ENCODE results near the gene NR1I3. TPM values are rescaled to one million over a fixed set of nuclear protein-coding genes. Genes with fewer than 3 reads are reported as not detected.

The NR1I3 gene
- total and polyA plus RNA-seq, 2 of the 13 experiments (the other 11 are each of a cell fraction or from before 2014, with no cell fraction given): 0.62 to 0.95 TPM

- TF ChIP-seq KMT2A (CRISPR knock-in tag; IDR thresholded peaks at IDR 0.05): no peak
- TF ChIP-seq SIX1 (CRISPR knock-in tag; IDR thresholded peaks at IDR 0.05; ENCODE audit: borderline replicate concordance): peak; percentile 94
- no peak for TF ChIP-seq PAWR (CRISPR knock-in tag; IDR thresholded peaks at IDR 0.05; ENCODE audit: borderline replicate concordance)
- 0 out of 2 replicates have a peak, but pooled peaks have one; percentile 62 for TF ChIP-seq MAZ (IDR thresholded peaks at IDR 0.05; ENCODE audit: borderline replicate concordance, low read depth, low read length)
- no peak; the same call in none of the 2 replicates for TF ChIP-seq MAZ (CRISPR knock-in tag; IDR thresholded peaks at IDR 0.05; ENCODE audit: low read depth)
- peak; percentile 97 for TF ChIP-seq NCOA2 (CRISPR knock-in tag; IDR thresholded peaks at IDR 0.05)
- no peak for TF ChIP-seq HBP1 (CRISPR knock-in tag; IDR thresholded peaks at IDR 0.05; ENCODE audit: low read depth)
- no peak; the same call in 1 of the 2 replicates for TF ChIP-seq SATB2 (CRISPR knock-in tag; IDR thresholded peaks at IDR 0.05)
- TF ChIP-seq ZNF747 (CRISPR knock-in tag; IDR thresholded peaks at IDR 0.05; ENCODE audit: borderline replicate concordance): no peak
- TF ChIP-seq FLYWCH1 (CRISPR knock-in tag; IDR thresholded peaks at IDR 0.05): no peak
- no peak for TF ChIP-seq TIGD3 (CRISPR knock-in tag; IDR thresholded peaks at IDR 0.05; ENCODE audit: borderline replicate concordance)
- peak; percentile 65; the same call in 1 of the 2 replicates for TF ChIP-seq DPF2 (CRISPR knock-in tag; IDR thresholded peaks at IDR 0.05; ENCODE audit: borderline replicate concordance, low read depth)
- TF ChIP-seq FUBP1 (CRISPR knock-in tag; IDR thresholded peaks at IDR 0.05; ENCODE audit: borderline replicate concordance): no peak
- TF ChIP-seq KAT7 (CRISPR knock-in tag; IDR thresholded peaks at IDR 0.05; ENCODE audit: borderline replicate concordance): no peak
- no peak for TF ChIP-seq NFE2L1 (CRISPR knock-in tag; IDR thresholded peaks at IDR 0.05; ENCODE audit: borderline replicate concordance)
- 0 out of 2 replicates have a peak, but pooled peaks have one; percentile 65 for TF ChIP-seq DDIT3 (CRISPR knock-in tag; IDR thresholded peaks at IDR 0.05)
- TF ChIP-seq PPARG (CRISPR knock-in tag; conservative IDR thresholded peaks at IDR 0.05): peak; percentile 99
- peak; percentile 56; the same call in 1 of the 2 replicates for TF ChIP-seq ZBTB10 (CRISPR knock-in tag; IDR thresholded peaks at IDR 0.05; ENCODE audit: borderline replicate concordance)
- no peak for TF ChIP-seq ZNF124 (CRISPR knock-in tag; IDR thresholded peaks at IDR 0.05)
- no peak for TF ChIP-seq ZNF850 (CRISPR knock-in tag; conservative IDR thresholded peaks at IDR 0.05)
- TF ChIP-seq TBX3 (IDR thresholded peaks at IDR 0.05; ENCODE audit: borderline replicate concordance): peak; percentile 33; the same call in 1 of the 2 replicates
These were observed 14.0 kb downstream of the NR1I3 start (continued) for GRCh38 chr1:161223805-161224694.
